ENCODE results near the gene RAPGEF1. TPM values are rescaled to one million over a fixed set of nuclear protein-coding genes. Genes with fewer than 3 reads are reported as not detected.

Gene RAPGEF1
- total and polyA plus RNA-seq, 7 donors = 14.4 to 58.2 (median 45.3) TPM

DNA sequence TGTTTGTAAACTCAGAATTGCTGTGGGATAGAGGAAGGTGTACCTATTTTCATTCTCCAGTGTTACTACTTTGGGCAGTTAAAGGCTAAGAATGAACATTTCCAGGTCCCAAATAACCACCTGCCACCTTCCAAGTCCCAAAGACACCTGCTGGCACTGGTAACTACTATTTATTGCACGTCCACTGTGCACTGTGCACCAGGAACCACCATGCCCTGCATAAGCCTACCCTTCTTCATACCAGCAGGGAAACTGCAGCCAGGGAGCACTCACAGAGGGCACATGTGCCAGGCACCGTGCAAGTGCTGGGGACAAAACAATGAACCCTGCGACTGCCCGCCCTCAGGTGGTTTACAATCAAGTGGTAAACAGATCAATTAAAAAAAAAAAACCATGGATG lies 34.9 kb downstream of the RAPGEF1 start:
- Histone ChIP-seq H3K27ac (no peak overlapping the region), H3K27me3 (no peaks in the 10 kb centered on the region), H3K4me1 (peaks cover 0 to 83% (median 58%) of the 10 kb centered on the region in 4 donors), H3K36me3 (no peaks in the 10 kb centered on the region), H3K9me3 (no peaks in the 10 kb centered on the region), H3K4me3 (no peak overlapping the region)
- TF ChIP-seq POLR2A (IDR thresholded peaks at IDR 0.05) = no peak
- TF ChIP-seq, protein P1, sequence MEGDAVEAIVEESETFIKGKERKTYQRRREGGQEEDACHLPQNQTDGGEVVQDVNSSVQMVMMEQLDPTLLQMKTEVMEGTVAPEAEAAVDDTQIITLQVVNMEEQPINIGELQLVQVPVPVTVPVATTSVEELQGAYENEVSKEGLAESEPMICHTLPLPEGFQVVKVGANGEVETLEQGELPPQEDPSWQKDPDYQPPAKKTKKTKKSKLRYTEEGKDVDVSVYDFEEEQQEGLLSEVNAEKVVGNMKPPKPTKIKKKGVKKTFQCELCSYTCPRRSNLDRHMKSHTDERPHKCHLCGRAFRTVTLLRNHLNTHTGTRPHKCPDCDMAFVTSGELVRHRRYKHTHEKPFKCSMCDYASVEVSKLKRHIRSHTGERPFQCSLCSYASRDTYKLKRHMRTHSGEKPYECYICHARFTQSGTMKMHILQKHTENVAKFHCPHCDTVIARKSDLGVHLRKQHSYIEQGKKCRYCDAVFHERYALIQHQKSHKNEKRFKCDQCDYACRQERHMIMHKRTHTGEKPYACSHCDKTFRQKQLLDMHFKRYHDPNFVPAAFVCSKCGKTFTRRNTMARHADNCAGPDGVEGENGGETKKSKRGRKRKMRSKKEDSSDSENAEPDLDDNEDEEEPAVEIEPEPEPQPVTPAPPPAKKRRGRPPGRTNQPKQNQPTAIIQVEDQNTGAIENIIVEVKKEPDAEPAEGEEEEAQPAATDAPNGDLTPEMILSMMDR (IDR thresholded peaks at IDR 0.05) = no peak
- TF ChIP-seq EP300 (IDR thresholded peaks at IDR 0.05) = no peak
- TF ChIP-seq POLR2AphosphoS5 (IDR thresholded peaks at IDR 0.05) = no peak
- intact Hi-C loops (cut with DNase I) = no loop called here
- DNase-seq = no peak
- 47 to 72% methylated on average over 4 of the region's 4 CpGs for WGBS, 2 donors

DNA sequence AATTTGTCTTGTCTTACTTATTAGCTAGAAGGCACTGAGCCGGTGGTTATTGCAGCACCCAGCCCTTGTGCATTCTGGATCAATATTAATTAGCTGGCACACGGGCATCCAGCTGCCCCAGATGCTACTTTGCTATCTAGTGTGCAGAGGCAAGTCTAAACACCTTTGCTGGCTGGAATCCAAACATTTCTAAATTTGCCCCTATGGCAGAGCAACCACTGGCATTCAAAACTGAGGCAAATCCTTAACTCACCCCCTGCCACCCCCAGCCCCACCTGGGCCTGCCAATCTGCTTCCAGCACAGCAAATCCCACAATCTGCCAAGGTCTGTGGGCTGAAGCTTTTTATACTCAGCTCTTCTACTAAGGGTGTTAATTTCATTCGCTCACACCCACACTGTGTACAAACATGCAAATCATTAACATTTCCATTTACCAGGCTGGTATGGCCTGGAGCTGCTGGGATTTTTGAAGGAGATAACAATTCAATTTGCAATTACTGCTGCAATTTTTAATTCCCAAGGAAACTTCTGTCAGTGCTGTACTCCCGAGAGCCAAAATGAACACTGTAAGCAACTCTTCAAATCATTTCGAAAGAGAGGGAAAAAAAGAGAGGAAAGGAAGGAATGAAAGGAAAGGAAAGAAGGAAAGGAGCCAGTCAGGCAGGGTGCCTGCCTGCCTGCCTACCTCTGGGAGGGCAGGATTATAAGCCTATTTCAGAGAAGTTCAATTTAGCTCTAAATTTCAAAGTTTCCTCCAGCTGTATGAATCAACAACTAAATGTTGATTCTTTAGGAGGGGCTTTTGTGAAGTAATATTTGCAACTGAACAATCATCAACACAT lies 35.5 kb downstream of the RAPGEF1 start:
- intact Hi-C loops (cut with DNase I) = no loop called here
- Histone ChIP-seq H3K4me1 (peaks cover 0 to 79% (median 58%) of the 10 kb centered on the region in 4 donors), H3K4me3 (no peak overlapping the region), H3K27ac (no peak overlapping the region), H3K9me3 (no peaks in the 10 kb centered on the region), H3K27me3 (no peaks in the 10 kb centered on the region), H3K36me3 (no peaks in the 10 kb centered on the region)
- TF ChIP-seq EP300 (IDR thresholded peaks at IDR 0.05) (no peak), POLR2AphosphoS5 (IDR thresholded peaks at IDR 0.05) (no peak), POLR2A (IDR thresholded peaks at IDR 0.05) (no peak)
- TF ChIP-seq, protein P1 (IDR thresholded peaks at IDR 0.05) = no peak
- 14 to 65% methylated on average over 5 of the region's 5 CpGs for WGBS, 2 donors
- no peak for DNase-seq

DNA sequence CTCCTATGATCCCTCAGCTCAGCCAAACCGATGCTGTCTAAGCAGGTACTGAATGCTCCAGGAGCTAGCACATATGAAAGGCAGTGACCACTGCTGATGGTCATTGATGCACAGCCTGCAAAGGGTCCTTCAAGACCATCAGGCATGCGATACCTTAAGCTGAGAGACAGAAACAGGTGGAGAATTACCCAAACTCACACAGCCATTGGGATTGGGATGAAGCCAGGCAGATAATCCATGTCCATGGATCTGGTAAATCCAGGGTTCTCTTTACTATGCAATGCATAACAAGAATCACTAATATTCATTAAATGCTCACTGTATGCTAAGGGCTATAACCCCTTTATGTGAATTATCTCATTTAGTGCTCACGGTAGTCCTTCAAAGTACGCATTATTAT lies 36.2 kb downstream of the RAPGEF1 start:
- intact Hi-C loops (cut with DNase I) = no loop called here
- DNase-seq = no peak
- H3K27me3 ChIP-seq = no peaks in the 10 kb centered on the region
- H3K4me1 ChIP-seq = peaks cover 0 to 75% (median 53%) of the 10 kb centered on the region in 4 donors
- no peaks in the 10 kb centered on the region for H3K9me3 ChIP-seq
- TF ChIP-seq, protein P1 (IDR thresholded peaks at IDR 0.05) = no peak
- TF ChIP-seq POLR2AphosphoS5 (IDR thresholded peaks at IDR 0.05) = no peak
- H3K36me3 ChIP-seq = no peaks in the 10 kb centered on the region
- WGBS, 2 donors = 72 to 90% methylated on average over 4 of the region's 4 CpGs
- no peak overlapping the region for H3K27ac ChIP-seq
- H3K4me3 ChIP-seq = no peak overlapping the region

DNA sequence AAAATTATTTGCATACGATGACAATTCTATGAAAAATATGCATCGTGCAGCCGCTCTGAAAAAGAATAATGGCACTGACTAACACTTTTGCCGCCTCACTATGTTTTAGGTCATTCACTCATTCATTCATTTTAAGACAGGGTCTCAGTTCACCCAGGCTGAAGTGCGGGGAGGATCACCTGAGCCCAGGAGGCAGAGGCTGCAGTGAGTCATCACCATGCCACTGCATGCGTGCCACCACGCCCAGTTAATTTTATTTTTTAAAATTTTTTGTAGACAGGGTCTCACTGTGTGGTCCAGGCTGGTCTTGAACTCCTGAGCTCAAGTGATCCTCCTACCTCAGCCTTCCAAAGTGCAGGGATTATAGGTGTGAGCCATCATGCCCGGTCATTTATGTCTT lies 37.0 kb downstream of the RAPGEF1 start:
- TF ChIP-seq EP300 (IDR thresholded peaks at IDR 0.05) = no peak
- no peak for TF ChIP-seq POLR2A (IDR thresholded peaks at IDR 0.05)
- TF ChIP-seq POLR2AphosphoS5 (IDR thresholded peaks at IDR 0.05) = no peak
- TF ChIP-seq, protein P1 (IDR thresholded peaks at IDR 0.05) = no peak
- Histone ChIP-seq H3K4me3 (no peak overlapping the region), H3K27me3 (no peaks in the 10 kb centered on the region), H3K36me3 (no peaks in the 10 kb centered on the region), H3K27ac (no peak overlapping the region), H3K9me3 (no peaks in the 10 kb centered on the region), H3K4me1 (peaks cover 0 to 75% (median 54%) of the 10 kb centered on the region in 4 donors)
- intact Hi-C loops (cut with DNase I) = no loop called here
- DNase-seq = no peak
- whole genome bisulfite sequencing, 2 donors = 87 to 92% methylated on average over 8 of the region's 8 CpGs

Measured in sigmoid colon (tissue), 7 donors.